GM06990 (cell line): ENCODE data around the gene ZFAND2A.

ENCODE experiments used
- DNase-seq: peaks from one replicate; pipeline ENCODE4 v3.0.0-alpha.2; 2011; ENCODE audit not compliant: insufficient read length; ENCODE audit errors: extremely low read depth
- H3K27me3 ChIP-seq: replicated peaks from 2 replicates; pipeline ENCODE4 v1.6.0; 2011; ENCODE audit warnings: low read length; ENCODE audit not compliant: control insufficient read depth, insufficient read depth
- H3K36me3 ChIP-seq: 2 replicates; pipeline ENCODE4 v1.5.1; 2011; ENCODE audit warnings: low read length; ENCODE audit not compliant: control insufficient read depth, insufficient read depth
- H3K4me3 ChIP-seq: replicated peaks from 2 replicates; pipeline ENCODE4 v1.5.1; 2011; ENCODE audit warnings: low read depth, mild to moderate bottlenecking, control low read depth, low read length
- CTCF ChIP-seq: IDR thresholded peaks from 2 replicates; pipeline ENCODE4 v1.5.1; 2011; ENCODE audit warnings: low read length, control low read depth, mild to moderate bottlenecking, inconsistent platforms; ENCODE audit not compliant: insufficient read depth, poor library complexity, severe bottlenecking

The ZFAND2A gene

GRCh38 chr7:1110358-1110757, 49.6 kb downstream of the ZFAND2A start:
- Histone ChIP-seq H3K36me3 (peaks cover 2% of the 10 kb centered on the region), H3K4me3 (no peak overlapping the region), H3K27me3 (no peaks in the 10 kb centered on the region)
- TF ChIP-seq CTCF, result no peak
- DNase-seq, result no peak

- no peak for DNase-seq
- peaks cover 2% of the 10 kb centered on the region for H3K36me3 ChIP-seq
- TF ChIP-seq CTCF, result no peak
- H3K27me3 ChIP-seq, result no peaks in the 10 kb centered on the region
- no peak overlapping the region for H3K4me3 ChIP-seq
Observed at GRCh38 chr7:1109581-1110310, 50.2 kb downstream of the ZFAND2A start.

- DNase-seq, result no peak
- no peaks in the 10 kb centered on the region for H3K27me3 ChIP-seq
- H3K4me3 ChIP-seq, result no peak overlapping the region
- H3K36me3 ChIP-seq, result no peaks in the 10 kb centered on the region; the same call in none of the 2 replicates
- TF ChIP-seq CTCF, result no peak
Observed at GRCh38 chr7:1108264-1108920, 51.6 kb downstream of the ZFAND2A start.

- H3K36me3 ChIP-seq, result peaks cover 4% of the 10 kb centered on the region
Observed at GRCh38 chr7:1106793-1107421, 53.1 kb downstream of the ZFAND2A start.

GRCh38 chr7:1106063-1106792, 53.8 kb downstream of the ZFAND2A start:
- DNase-seq, result no peak
- H3K4me3 ChIP-seq, result no peak overlapping the region
- no peaks in the 10 kb centered on the region for H3K27me3 ChIP-seq
- peaks cover 7% of the 10 kb centered on the region for H3K36me3 ChIP-seq
- TF ChIP-seq CTCF, result no peak

More at GRCh38 chr7:1106793-1107421, 53.1 kb downstream of the ZFAND2A start:
- Histone ChIP-seq H3K4me3 (no peak overlapping the region), H3K27me3 (no peaks in the 10 kb centered on the region)
- no peak for TF ChIP-seq CTCF
- no peak for DNase-seq
